ENCODE measurements around the gene DNAI1.

DNA sequence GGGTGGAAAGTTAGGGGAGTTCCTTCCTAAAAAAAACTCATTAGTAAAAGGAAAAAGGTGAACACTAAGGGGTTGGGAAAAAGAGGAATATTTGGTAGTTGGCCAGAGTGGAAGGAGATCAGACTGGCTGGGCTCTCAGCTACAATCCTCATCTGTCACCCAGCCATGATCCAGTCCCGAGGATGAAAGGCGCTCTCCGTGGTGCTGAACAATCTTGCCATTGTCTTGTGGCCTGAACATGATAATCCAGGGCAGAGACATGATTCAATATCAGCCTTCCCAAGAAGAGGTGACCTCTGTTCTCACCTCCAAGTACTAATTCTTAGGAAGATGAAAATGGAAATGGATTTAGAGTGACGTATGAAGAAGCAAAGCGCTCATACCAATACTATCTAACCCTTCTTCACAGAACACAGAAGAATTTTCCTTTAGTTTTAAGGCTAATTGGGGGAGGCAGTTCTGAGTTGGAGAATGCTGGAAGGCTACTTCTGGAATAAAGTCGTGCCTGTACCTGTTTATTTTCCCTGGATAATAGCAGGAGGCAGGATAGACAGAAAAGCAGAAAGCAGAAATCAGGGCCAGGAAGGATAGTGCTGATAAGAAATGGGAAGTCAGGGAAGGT lies 45.3 kb upstream of the DNAI1 start:
- TF ChIP-seq, protein P1, sequence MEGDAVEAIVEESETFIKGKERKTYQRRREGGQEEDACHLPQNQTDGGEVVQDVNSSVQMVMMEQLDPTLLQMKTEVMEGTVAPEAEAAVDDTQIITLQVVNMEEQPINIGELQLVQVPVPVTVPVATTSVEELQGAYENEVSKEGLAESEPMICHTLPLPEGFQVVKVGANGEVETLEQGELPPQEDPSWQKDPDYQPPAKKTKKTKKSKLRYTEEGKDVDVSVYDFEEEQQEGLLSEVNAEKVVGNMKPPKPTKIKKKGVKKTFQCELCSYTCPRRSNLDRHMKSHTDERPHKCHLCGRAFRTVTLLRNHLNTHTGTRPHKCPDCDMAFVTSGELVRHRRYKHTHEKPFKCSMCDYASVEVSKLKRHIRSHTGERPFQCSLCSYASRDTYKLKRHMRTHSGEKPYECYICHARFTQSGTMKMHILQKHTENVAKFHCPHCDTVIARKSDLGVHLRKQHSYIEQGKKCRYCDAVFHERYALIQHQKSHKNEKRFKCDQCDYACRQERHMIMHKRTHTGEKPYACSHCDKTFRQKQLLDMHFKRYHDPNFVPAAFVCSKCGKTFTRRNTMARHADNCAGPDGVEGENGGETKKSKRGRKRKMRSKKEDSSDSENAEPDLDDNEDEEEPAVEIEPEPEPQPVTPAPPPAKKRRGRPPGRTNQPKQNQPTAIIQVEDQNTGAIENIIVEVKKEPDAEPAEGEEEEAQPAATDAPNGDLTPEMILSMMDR (IDR thresholded peaks at IDR 0.05; ENCODE audit: insufficient read depth, low read depth, low read length): no peak
- no peak for TF ChIP-seq EZH2 (IDR thresholded peaks at IDR 0.05; ENCODE audit: insufficient read depth, low read length)

Measured in astrocyte (in vitro differentiated cells and primary cell).